Mesenchymal stem cell (in vitro differentiated cells and primary cell): ENCODE data around the gene YPEL5.

Experiments
- DNase-seq: peaks from one replicate; pipeline ENCODE4 v3.0.0-alpha.2; 2013
- H2AFZ ChIP-seq: one replicate; pipeline ENCODE4 v1.6.1; 2013; ENCODE audit warnings: low read depth, mild to moderate bottlenecking, control low read depth, inconsistent platforms, low read length, moderate library complexity
- H2AK5ac ChIP-seq: 2 replicates; pipeline ENCODE4 v1.6.1; 2013; ENCODE audit warnings: low read length, moderate library complexity, mild to moderate bottlenecking, inconsistent platforms; ENCODE audit not compliant: severe bottlenecking
- H2BK120ac ChIP-seq: one replicate; pipeline ENCODE4 v1.6.1; 2013; ENCODE audit warnings: low read depth, mild to moderate bottlenecking, inconsistent platforms, low read length, moderate library complexity
- H2BK12ac ChIP-seq, 2 experiments: one replicate each; pipeline ENCODE4 v1.6.1; 2013; ENCODE audit warnings: inconsistent platforms in 2 of 2, low read length in 2 of 2, mild to moderate bottlenecking in 2 of 2, moderate library complexity in 2 of 2, control low read depth in 1 of 2
- H2BK15ac ChIP-seq: one replicate; pipeline ENCODE4 v1.6.1; 2013; ENCODE audit warnings: mild to moderate bottlenecking, low read depth, inconsistent platforms; ENCODE audit not compliant: poor library complexity, severe bottlenecking
- H2BK5ac ChIP-seq: 2 replicates; pipeline ENCODE4 v1.6.1; 2013; ENCODE audit warnings: low read depth, mild to moderate bottlenecking, low read length, control low read depth, inconsistent platforms; ENCODE audit not compliant: poor library complexity, severe bottlenecking
- H3K14ac ChIP-seq, 2 experiments: one replicate each; pipeline ENCODE4 v1.6.1; 2013; ENCODE audit warnings: inconsistent platforms in 2 of 2, low read length in 2 of 2, control low read depth in 1 of 2, mild to moderate bottlenecking in 1 of 2, moderate library complexity in 1 of 2
- H3K18ac ChIP-seq, 2 experiments: one replicate each; pipeline ENCODE4 v1.6.1; 2013; ENCODE audit warnings: inconsistent platforms in 2 of 2, low read length in 2 of 2, control low read depth in 1 of 2, low read depth in 1 of 2, mild to moderate bottlenecking in 1 of 2
- H3K23ac ChIP-seq, 2 experiments: one replicate each; pipeline ENCODE4 v1.6.1; 2013; ENCODE audit warnings: inconsistent platforms in 2 of 2, low read length in 2 of 2, mild to moderate bottlenecking in 2 of 2, moderate library complexity in 2 of 2, control low read depth in 1 of 2
- H3K27ac ChIP-seq: 2 replicates; pipeline ENCODE4 v1.5.1; 2013; ENCODE audit warnings: mild to moderate bottlenecking, moderate library complexity, low read length, control low read depth, inconsistent platforms; ENCODE audit not compliant: poor library complexity, severe bottlenecking
- H3K27me3 ChIP-seq, 2 experiments: 2 replicates each; pipeline versions ENCODE4 v1.6.1 to v1.7.0; 2013; ENCODE audit warnings: low read length in 2 of 2, mild to moderate bottlenecking in 2 of 2, moderate library complexity in 2 of 2, control low read depth in 1 of 2, inconsistent platforms in 1 of 2; ENCODE audit not compliant: control insufficient read depth in 1 of 2, insufficient read depth in 1 of 2
- H3K36me3 ChIP-seq, 2 experiments: 2 replicates each; pipeline versions ENCODE4 v1.6.1 to v1.7.0; 2013; ENCODE audit warnings: low read length in 2 of 2, control low read depth in 1 of 2, inconsistent platforms in 1 of 2, low read depth in 1 of 2, mild to moderate bottlenecking in 1 of 2; ENCODE audit not compliant: insufficient read depth in 2 of 2, control insufficient read depth in 1 of 2
- H3K4ac ChIP-seq, 2 experiments: one replicate each; pipeline ENCODE4 v1.6.1; 2013; ENCODE audit warnings: inconsistent platforms in 2 of 2, low read length in 2 of 2, mild to moderate bottlenecking in 2 of 2, moderate library complexity in 2 of 2, control low read depth in 1 of 2, low read depth in 1 of 2
- H3K4me1 ChIP-seq: 2 replicates; pipeline ENCODE4 v1.6.1; 2013; ENCODE audit warnings: low read depth, low read length, control low read depth; ENCODE audit not compliant: control insufficient read depth, insufficient read depth
- H3K4me2 ChIP-seq: 2 replicates; pipeline ENCODE4 v1.6.1; 2013; ENCODE audit warnings: low read length, mild to moderate bottlenecking, inconsistent platforms; ENCODE audit not compliant: poor library complexity, severe bottlenecking
- H3K4me3 ChIP-seq, 2 experiments: 2 replicates each; pipeline versions ENCODE4 v1.5.1 to v1.7.0; 2013; ENCODE audit warnings: low read length in 2 of 2, mild to moderate bottlenecking in 2 of 2, control low read depth in 1 of 2, low read depth in 1 of 2; ENCODE audit not compliant: insufficient read depth in 1 of 2
- H3K79me1 ChIP-seq: replicated peaks from 2 replicates; pipeline ENCODE4 v1.6.1; 2013; ENCODE audit warnings: mild to moderate bottlenecking, control low read depth, low read length, inconsistent platforms; ENCODE audit not compliant: poor library complexity, severe bottlenecking
- H3K9ac ChIP-seq: 2 replicates; pipeline ENCODE4 v1.7.0; 2013; ENCODE audit warnings: mild to moderate bottlenecking, low read length, moderate library complexity
- H3K9me3 ChIP-seq: 2 replicates; pipeline ENCODE4 v1.7.0; 2013; ENCODE audit warnings: mild to moderate bottlenecking, low read length; ENCODE audit not compliant: control insufficient read depth
- H4K8ac ChIP-seq: one replicate; pipeline ENCODE4 v1.6.1; 2013; ENCODE audit warnings: inconsistent platforms, mild to moderate bottlenecking, low read length, moderate library complexity
- H4K91ac ChIP-seq: one replicate; pipeline ENCODE4 v1.6.1; 2013; ENCODE audit warnings: mild to moderate bottlenecking, low read length, inconsistent platforms
- WGBS: methylation state at CpG from one replicate; pipeline ENCODE4 v1.1.7; 2013; ENCODE audit warnings: mixed read lengths; 5-methylcytosine and 5-hydroxymethylcytosine counted together

The YPEL5 gene

DNA sequence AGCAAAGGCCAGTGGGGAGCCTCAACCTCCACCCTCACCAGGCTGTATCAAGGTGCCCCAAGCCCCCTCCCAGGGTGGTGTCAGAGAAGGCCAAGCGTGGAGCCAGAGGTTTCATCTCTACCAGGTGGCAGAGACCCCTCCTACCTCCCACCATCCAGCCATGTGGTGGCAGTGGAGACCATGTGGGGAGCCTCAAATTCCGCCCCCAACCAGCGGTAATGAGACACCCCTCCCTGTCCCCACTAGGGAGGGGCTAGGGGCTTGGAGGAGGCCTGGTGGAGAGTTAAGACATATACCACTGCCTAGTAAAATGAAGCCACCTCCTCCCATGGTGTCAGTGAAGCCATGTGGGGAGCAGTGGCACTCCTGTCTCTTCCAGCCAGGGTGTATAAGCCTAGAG, 24.4 kb upstream of the YPEL5 start:
- WGBS, result 40% methylated on average over 1 of the region's 3 CpGs
- H3K23ac ChIP-seq, result no peak overlapping the region
- no peak overlapping the region for H3K4ac ChIP-seq

GRCh38 chr2:30127016-30127893, 19.6 kb upstream of the YPEL5 start:
- Histone ChIP-seq H3K27ac (no peak overlapping the region), H2BK12ac (no peak overlapping the region), H3K4ac (no peak overlapping the region), H2BK120ac (no peak overlapping the region), H3K14ac (no peak overlapping the region), H3K18ac (no peak overlapping the region), H4K8ac (no peak overlapping the region), H3K4me2 (no peak overlapping the region), H2BK5ac (no peak overlapping the region), H4K91ac (no peak overlapping the region), H2BK15ac (no peak overlapping the region), H3K9me3 (no peaks in the 10 kb centered on the region), H2AK5ac (no peak overlapping the region), H3K27me3 (no peaks in the 10 kb centered on the region), H3K36me3 (no peaks in the 10 kb centered on the region), H3K4me1 (no peaks in the 10 kb centered on the region), H3K79me1 (no peaks in the 10 kb centered on the region), H2AFZ (no peak overlapping the region), H3K9ac (no peak overlapping the region), H3K4me3 (no peak overlapping the region), H3K23ac (no peak overlapping the region)
- DNase-seq, result no peak
- 83% methylated on average over 8 of the region's 9 CpGs for WGBS

More for the DNA sequence above, 24.4 kb upstream of the YPEL5 start:
- H3K79me1 ChIP-seq, result no peaks in the 10 kb centered on the region
- no peak overlapping the region for H2AK5ac ChIP-seq
- no peak overlapping the region for H4K8ac ChIP-seq
- H4K91ac ChIP-seq, result no peak overlapping the region
- no peak overlapping the region for H2BK5ac ChIP-seq
- DNase-seq, result no peak
- no peak overlapping the region for H3K27ac ChIP-seq
- no peaks in the 10 kb centered on the region for H3K9me3 ChIP-seq
- no peak overlapping the region for H2BK15ac ChIP-seq
- H3K14ac ChIP-seq, result no peak overlapping the region
- no peak overlapping the region for H2AFZ ChIP-seq
- no peak overlapping the region for H3K4me2 ChIP-seq
- no peak overlapping the region for H2BK12ac ChIP-seq
- no peaks in the 10 kb centered on the region for H3K27me3 ChIP-seq
- H3K36me3 ChIP-seq, result no peaks in the 10 kb centered on the region
- no peak overlapping the region for H3K4me3 ChIP-seq
- no peaks in the 10 kb centered on the region for H3K4me1 ChIP-seq
- no peak overlapping the region for H3K9ac ChIP-seq
- no peak overlapping the region for H3K18ac ChIP-seq
- H2BK120ac ChIP-seq, result no peak overlapping the region

GRCh38 chr2:30134582-30134981, 12.2 kb upstream of the YPEL5 start:
- Histone ChIP-seq H2BK15ac (no peak overlapping the region), H3K9me3 (no peaks in the 10 kb centered on the region), H3K27me3 (no peaks in the 10 kb centered on the region), H3K4me3 (no peak overlapping the region), H3K9ac (no peak overlapping the region), H3K4me1 (no peaks in the 10 kb centered on the region), H3K23ac (no peak overlapping the region), H4K91ac (no peak overlapping the region), H2AFZ (no peak overlapping the region), H3K79me1 (no peaks in the 10 kb centered on the region), H3K4me2 (no peak overlapping the region), H3K4ac (no peak overlapping the region), H3K14ac (no peak overlapping the region), H3K27ac (no peak overlapping the region), H3K36me3 (no peaks in the 10 kb centered on the region), H3K18ac (no peak overlapping the region), H2AK5ac (no peak overlapping the region), H2BK12ac (no peak overlapping the region), H2BK120ac (no peak overlapping the region), H2BK5ac (no peak overlapping the region), H4K8ac (no peak overlapping the region)
- WGBS, result 89% methylated on average over 5 of the region's 5 CpGs
- no peak for DNase-seq

DNA sequence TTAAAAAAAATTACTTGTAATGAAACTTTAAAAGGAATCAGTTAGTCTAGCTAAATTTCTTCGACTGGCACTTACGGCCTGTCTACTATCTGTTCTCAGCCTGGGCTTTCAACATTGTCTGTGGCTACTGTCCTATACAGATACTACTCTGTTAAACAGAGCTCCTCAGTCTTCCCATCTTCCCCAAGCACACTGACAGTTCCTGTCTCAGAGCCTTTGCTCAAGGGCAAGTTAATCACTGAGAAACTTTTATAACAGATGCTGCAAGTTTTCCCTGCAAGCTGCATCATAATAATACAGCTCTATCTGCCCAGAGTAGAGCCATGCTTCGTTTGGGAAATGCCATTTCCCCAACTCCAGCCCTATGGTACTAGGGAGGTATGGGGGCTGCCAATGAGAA, 11.3 kb upstream of the YPEL5 start:
- no peaks in the 10 kb centered on the region for H3K9me3 ChIP-seq
- H2AFZ ChIP-seq, result no peak overlapping the region
- no peak overlapping the region for H2BK12ac ChIP-seq
- H4K8ac ChIP-seq, result no peak overlapping the region
- H3K4ac ChIP-seq, result no peak overlapping the region
- H3K14ac ChIP-seq, result no peak overlapping the region
- WGBS, result 71% methylated on average over 3 of the region's 3 CpGs
- no peak overlapping the region for H3K9ac ChIP-seq
- no peaks in the 10 kb centered on the region for H3K27me3 ChIP-seq
- no peaks in the 10 kb centered on the region for H3K36me3 ChIP-seq
- no peaks in the 10 kb centered on the region for H3K79me1 ChIP-seq
- H4K91ac ChIP-seq, result no peak overlapping the region
- H3K4me1 ChIP-seq, result no peaks in the 10 kb centered on the region
- no peak overlapping the region for H2BK5ac ChIP-seq
- no peak overlapping the region for H2AK5ac ChIP-seq
- no peak overlapping the region for H3K23ac ChIP-seq
- no peak overlapping the region for H2BK15ac ChIP-seq
- no peak overlapping the region for H2BK120ac ChIP-seq
- H3K18ac ChIP-seq, result no peak overlapping the region
- H3K4me2 ChIP-seq, result no peak overlapping the region
- H3K27ac ChIP-seq, result no peak overlapping the region
- no peak overlapping the region for H3K4me3 ChIP-seq
- no peak for DNase-seq
